Pulmonary artery endothelial cell (primary cell): Measurements from ENCODE around the gene PPME1. TPM values are rescaled to one million over a fixed set of nuclear protein-coding genes. Genes with fewer than 3 reads are reported as not detected.

Experiments
- DNase-seq: peaks from one replicate; pipeline ENCODE4 v3.0.0-alpha.2; 2011; ENCODE audit warnings: low read depth, low spot score
- total RNA-seq: library from RNA; depleted of rRNA; stranded (reverse); fragments of >200 nt; gene quantifications from 2 replicates; pipeline ENCODE4 v1.2.3, GENCODE V29; 2014

PPME1 gene
- total RNA-seq, 1 donor from 2014 or later: 27.2 TPM

DNA sequence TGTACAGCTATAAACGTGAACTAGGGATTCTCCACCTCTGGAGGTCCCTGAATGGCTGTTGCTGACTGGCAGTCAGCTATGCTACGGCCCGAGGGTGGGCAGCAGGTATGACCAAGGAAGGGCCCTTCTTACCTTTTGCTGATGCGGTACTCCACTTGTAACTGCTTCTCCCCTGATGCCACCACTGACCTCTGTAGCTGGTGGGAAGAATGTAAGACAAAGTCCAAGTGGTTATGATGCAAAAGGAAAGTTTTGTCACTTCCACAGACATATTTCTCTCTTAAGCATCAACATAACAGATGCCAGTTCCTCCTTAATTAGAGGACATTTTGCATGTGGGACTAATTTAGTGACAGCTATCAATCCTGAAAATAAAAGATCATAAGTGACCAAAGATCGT lies 108.2 kb downstream of the PPME1 start:
- no peak for DNase-seq

DNA sequence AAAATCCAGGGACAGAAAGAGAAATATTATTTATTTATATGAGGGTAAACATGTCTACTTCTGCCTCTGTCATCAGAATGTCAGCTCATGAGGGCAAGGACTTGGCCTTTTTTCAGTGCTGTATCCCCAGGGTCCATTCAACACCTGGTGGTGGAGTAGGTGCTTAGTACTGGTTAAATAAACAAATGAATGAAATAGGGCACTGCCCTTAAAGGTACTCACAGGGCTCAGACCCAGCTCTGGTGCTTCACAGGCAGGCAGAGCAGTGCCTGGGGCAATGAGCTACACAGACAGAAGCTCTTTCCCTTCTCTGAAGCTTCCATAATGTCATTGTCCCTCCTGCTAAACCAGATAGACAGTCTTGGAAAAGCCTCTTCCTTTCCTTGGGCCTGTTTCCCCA lies 109.4 kb downstream of the PPME1 start:
- DNase-seq: no peak

- DNase-seq: no peak
Observed at GRCh38 chr11:74282421-74282820, 111.3 kb downstream of the PPME1 start.

DNA sequence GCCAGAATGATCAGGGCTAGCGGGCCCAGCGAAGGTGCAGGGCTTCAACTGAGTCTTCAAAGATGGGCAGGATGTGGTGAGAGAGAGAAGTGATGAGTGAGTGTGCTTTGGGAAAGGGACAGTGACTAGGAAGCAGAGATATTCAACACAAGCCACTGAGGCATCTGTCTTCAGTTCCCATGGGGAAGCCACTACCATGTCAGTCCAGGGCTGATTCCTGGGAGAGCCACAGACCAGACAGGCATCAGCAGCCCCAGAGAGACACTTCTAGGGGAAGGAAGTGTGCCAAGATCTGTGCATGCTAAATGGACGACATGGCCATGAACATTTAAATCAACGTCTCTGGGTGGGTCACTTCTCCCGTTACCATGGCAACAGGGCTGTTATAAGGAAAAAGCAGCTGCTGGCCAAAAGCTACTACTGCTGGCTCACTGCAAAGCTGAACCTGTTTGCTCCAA lies 111.9 kb downstream of the PPME1 start:
- no peak for DNase-seq

- no peak for DNase-seq
Observed at GRCh38 chr11:74283580-74284180, 112.6 kb downstream of the PPME1 start.

DNA sequence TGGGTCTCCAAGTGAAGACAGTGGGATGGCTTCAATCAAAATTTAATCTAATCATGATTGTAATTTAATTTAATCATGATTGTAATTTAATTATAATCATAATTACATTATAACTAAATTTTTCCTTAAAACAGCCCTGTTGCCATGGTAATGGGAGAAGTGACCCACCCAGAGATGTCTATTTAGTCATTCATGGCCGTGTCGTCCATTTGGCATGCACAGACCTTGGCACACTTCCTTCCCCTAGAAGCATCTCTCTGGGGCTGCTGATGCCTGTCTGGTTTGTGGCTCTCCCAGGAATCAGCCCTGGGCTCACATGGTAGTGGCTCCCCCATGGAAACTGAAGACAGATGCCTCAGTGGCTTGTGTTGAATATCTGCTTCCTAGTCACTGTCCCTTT lies 113.4 kb downstream of the PPME1 start:
- DNase-seq: no peak

GRCh38 chr11:74288161-74288560 lies 117.1 kb downstream of the PPME1 start:
- DNase-seq: peak; percentile 80

DNA sequence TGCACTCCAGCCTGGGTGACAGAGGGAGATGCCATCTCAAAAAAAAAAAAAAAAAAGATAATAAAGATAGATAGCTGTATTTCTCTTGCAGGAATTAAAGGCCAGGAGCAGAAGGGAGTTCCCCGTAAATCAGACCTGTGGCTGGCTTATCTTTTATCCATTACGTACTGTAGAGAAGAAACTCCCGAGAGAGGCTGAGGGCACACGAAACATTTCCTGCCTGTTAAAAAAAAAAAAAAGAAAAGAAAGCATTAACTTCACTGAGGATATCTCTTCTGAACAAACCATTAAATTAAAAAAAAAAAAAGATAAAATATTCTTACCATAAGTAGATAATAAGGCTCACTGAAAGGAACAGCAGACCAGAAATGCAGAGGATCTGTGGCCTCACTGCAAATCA lies 117.8 kb downstream of the PPME1 start:
- DNase-seq: no peak

DNA sequence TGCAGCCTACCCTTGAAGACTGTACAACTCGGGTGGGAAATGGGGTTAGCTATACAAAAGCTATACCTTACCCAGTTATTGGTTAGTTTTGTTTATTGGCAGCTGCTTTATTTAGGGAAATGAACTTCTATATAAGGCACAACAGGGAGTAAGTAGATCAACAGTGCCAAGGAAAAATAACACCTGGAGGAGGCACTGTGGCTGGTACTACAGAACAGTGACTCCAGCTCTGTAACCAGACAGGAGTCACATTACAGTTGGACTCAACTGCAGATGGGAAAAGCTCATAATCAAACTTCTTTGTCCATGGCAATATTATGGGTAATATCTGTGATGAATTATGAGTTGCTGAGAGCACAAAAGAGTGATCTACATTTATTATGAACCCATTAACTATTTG lies 126.4 kb downstream of the PPME1 start:
- no peak for DNase-seq

GRCh38 chr11:74299015-74299414 lies 127.9 kb downstream of the PPME1 start:
- DNase-seq: no peak

Other genes starting within 250 kb of the PPME1 start
- not detected in 2 replicates for gene DNAJB13, start 220.3 kb upstream of the PPME1 start, total RNA-seq
- gene UCP2, start 188.4 kb upstream of the PPME1 start, total RNA-seq: 0.59 and 1.1 TPM in 2 replicates
- 0.21 and 0.26 TPM in 2 replicates for gene UCP3, start 162.2 kb upstream of the PPME1 start, total RNA-seq
- gene C2CD3, start 287 bp upstream of the PPME1 start, total RNA-seq: 7.3 and 14.3 TPM in 2 replicates
- 32.4 and 40.7 TPM in 2 replicates for gene P4HA3, start 140.4 kb downstream of the PPME1 start, total RNA-seq
- 29.6 and 32.2 TPM in 2 replicates for gene PGM2L1, start 227.1 kb downstream of the PPME1 start, total RNA-seq